IMR-90 (cell line): ENCODE results near the gene FBXO44. TPM values are rescaled to one million over a fixed set of nuclear protein-coding genes. Genes with fewer than 3 reads are reported as not detected.

Source experiments
- ATAC-seq: fragments of 200-7000 bp; cut with Tn5 transposase; 2 replicates; pipeline ENCODE4 v1.9.1; 2020; ENCODE audit warnings: low read depth, mild to moderate bottlenecking, moderate library complexity
- BruUV-seq: library from RNA; stranded (reverse); fragments of 400-500 nt; replicated peaks from 2 replicates; lab custom pipeline; 2021; lab: Mats Ljungman, UMichigan
- CTCF ChIA-PET: fragments of 300-600 bp; formaldehyde crosslinking; extraction: SDS; loops from one replicate; lab custom pipeline; 2021; ENCODE audit warnings: antibody characterized with exemption; lab: Yijun Ruan, JAX
- POLR2A ChIA-PET: fragments of 300-600 bp; sonication (Branson Sonifier 250); formaldehyde crosslinking; loops from one replicate; lab custom pipeline; 2022; ENCODE audit warnings: antibody characterized with exemption; ENCODE audit not compliant: unreplicated experiment; lab: Charles Lee
- DNase-seq: peaks from one replicate; pipeline ENCODE4 v3.0.0; 2013
- H2AFZ ChIP-seq: replicated peaks from 2 replicates; pipeline ENCODE3; 2013; ENCODE audit warnings: low read length, mild to moderate bottlenecking; ENCODE audit not compliant: poor library complexity
- H2AK5ac ChIP-seq: 2 replicates; pipeline ENCODE4 v1.6.1; 2013; ENCODE audit warnings: low read depth, low read length, inconsistent platforms
- H2AK9ac ChIP-seq: replicated peaks from 2 replicates; pipeline ENCODE3; 2013; ENCODE audit warnings: mild to moderate bottlenecking, low read depth, low read length, moderate library complexity; ENCODE audit not compliant: poor library complexity
- H2BK120ac ChIP-seq: 2 replicates; pipeline ENCODE4 v1.6.1; 2013; ENCODE audit warnings: low read depth, low read length, inconsistent platforms
- H2BK15ac ChIP-seq: 3 replicates; pipeline ENCODE4 v1.6.1; 2013; ENCODE audit warnings: low read depth, low read length, inconsistent platforms
- H2BK20ac ChIP-seq: 2 replicates; pipeline ENCODE4 v1.6.1; 2013; ENCODE audit warnings: low read depth, mild to moderate bottlenecking, inconsistent platforms, low read length, moderate library complexity
- H2BK5ac ChIP-seq: 2 replicates; pipeline ENCODE4 v1.6.1; 2013; ENCODE audit warnings: mild to moderate bottlenecking, low read depth, low read length, inconsistent platforms; ENCODE audit not compliant: poor library complexity, severe bottlenecking
- H3K14ac ChIP-seq: replicated peaks from 2 replicates; pipeline ENCODE4 v1.6.1; 2013; ENCODE audit warnings: low read depth, low read length, inconsistent platforms
- H3K18ac ChIP-seq: 2 replicates; pipeline ENCODE4 v1.6.1; 2013; ENCODE audit warnings: low read depth, low read length, control low read depth
- H3K23ac ChIP-seq: 2 replicates; pipeline ENCODE4 v1.6.1; 2013; ENCODE audit warnings: low read depth, low read length, inconsistent platforms
- H3K27ac ChIP-seq: 2 replicates; pipeline ENCODE4 v1.5.1; 2013; ENCODE audit warnings: mild to moderate bottlenecking, control low read depth, low read length; ENCODE audit not compliant: insufficient read depth
- H3K27me3 ChIP-seq: 2 replicates; pipeline ENCODE4 v1.6.1; 2013; ENCODE audit warnings: low read length; ENCODE audit not compliant: control insufficient read depth, insufficient read depth
- H3K36me3 ChIP-seq: 2 replicates; pipeline ENCODE4 v1.6.1; 2013; ENCODE audit warnings: low read length, mixed read lengths; ENCODE audit not compliant: control insufficient read depth, insufficient read depth
- H3K4ac ChIP-seq: 2 replicates; pipeline ENCODE4 v1.6.1; 2013; ENCODE audit warnings: low read depth, low read length, inconsistent platforms
- H3K4me1 ChIP-seq: 2 replicates; pipeline ENCODE4 v1.6.1; 2013; ENCODE audit warnings: low read length, mixed read lengths; ENCODE audit not compliant: control insufficient read depth, insufficient read depth
- H3K4me2 ChIP-seq: 2 replicates; pipeline ENCODE4 v1.6.1; 2013; ENCODE audit warnings: low read depth, mild to moderate bottlenecking, control low read depth, low read length, moderate library complexity
- H3K4me3 ChIP-seq: 2 replicates; pipeline ENCODE4 v1.5.1; 2013; ENCODE audit warnings: low read depth, mild to moderate bottlenecking, control low read depth, low read length, moderate library complexity; ENCODE audit not compliant: insufficient read depth
- H3K56ac ChIP-seq: 2 replicates; pipeline ENCODE4 v1.6.1; 2013; ENCODE audit warnings: low read length, inconsistent platforms; ENCODE audit not compliant: insufficient read depth; ENCODE audit errors: extremely low read depth
- H3K79me1 ChIP-seq, 2 experiments: 2 replicates each; pipeline ENCODE4 v1.6.1; 2013; ENCODE audit warnings: low read length in 2 of 2, inconsistent platforms in 1 of 2, low read depth in 1 of 2
- H3K9ac ChIP-seq: 2 replicates; pipeline ENCODE4 v1.6.1; 2013; ENCODE audit warnings: low read depth, low read length, control low read depth
- H3K9me1 ChIP-seq: 2 replicates; pipeline ENCODE4 v1.6.1; 2013; ENCODE audit warnings: low read length, inconsistent platforms; ENCODE audit not compliant: insufficient read depth
- H3K9me3 ChIP-seq: 2 replicates; pipeline ENCODE4 v1.6.1; 2013; ENCODE audit warnings: low read length; ENCODE audit not compliant: control insufficient read depth, insufficient read depth
- H4K20me1 ChIP-seq: 2 replicates; pipeline ENCODE4 v1.6.1; 2013; ENCODE audit warnings: low read length, inconsistent platforms; ENCODE audit not compliant: insufficient read depth
- H4K5ac ChIP-seq: 2 replicates; pipeline ENCODE4 v1.6.1; 2013; ENCODE audit warnings: mild to moderate bottlenecking, low read depth, low read length, control low read depth
- H4K8ac ChIP-seq, 2 experiments: 2 replicates each; pipeline ENCODE4 v1.6.1; 2013; ENCODE audit warnings: low read depth in 2 of 2, low read length in 2 of 2, control low read depth in 1 of 2, inconsistent platforms in 1 of 2
- H4K91ac ChIP-seq: 2 replicates; pipeline ENCODE4 v1.6.1; 2013; ENCODE audit warnings: low read depth, low read length, inconsistent platforms; ENCODE audit not compliant: insufficient read depth
- BHLHE40 ChIP-seq: fragments of 150-350 bp; IDR thresholded peaks from 2 replicates; pipeline ENCODE4 v1.6.1; 2016; ENCODE audit warnings: mild to moderate bottlenecking, low read depth, low read length
- CEBPB ChIP-seq: IDR thresholded peaks from 2 replicates; pipeline ENCODE4 v1.6.1; 2012; ENCODE audit warnings: low read depth, low read length, improper control_type of control experiment
- CHD1 ChIP-seq: IDR thresholded peaks from 2 replicates; pipeline ENCODE4 v1.6.1; 2012; ENCODE audit warnings: low read depth, low read length, improper control_type of control experiment
- ELK1 ChIP-seq: fragments of 150-350 bp; IDR thresholded peaks from 2 replicates; pipeline ENCODE4 v1.6.1; 2016; ENCODE audit warnings: low read depth, mild to moderate bottlenecking, low read length, moderate library complexity, borderline replicate concordance
- FOS ChIP-seq: fragments of 150-350 bp; IDR thresholded peaks from 2 replicates; pipeline ENCODE4 v1.6.1; 2016; ENCODE audit warnings: low read depth, low read length
- MAFK ChIP-seq: IDR thresholded peaks from 2 replicates; pipeline ENCODE4 v1.6.1; 2012; ENCODE audit warnings: low read depth, low read length, improper control_type of control experiment
- MXI1 ChIP-seq: IDR thresholded peaks from 2 replicates; pipeline ENCODE4 v1.6.1; 2012; ENCODE audit warnings: low read depth, mild to moderate bottlenecking, low read length, moderate library complexity, borderline replicate concordance
- NFE2L2 ChIP-seq: fragments of 150-350 bp; IDR thresholded peaks from 2 replicates; pipeline ENCODE4 v1.6.1; 2016; ENCODE audit warnings: low read depth, mild to moderate bottlenecking, low read length
- POLR2A ChIP-seq: IDR thresholded peaks from 2 replicates; pipeline ENCODE4 v1.6.1; 2012; ENCODE audit warnings: mild to moderate bottlenecking, low read depth, low read length
- RAD21 ChIP-seq: IDR thresholded peaks from 2 replicates; pipeline ENCODE4 v1.6.1; 2012; ENCODE audit warnings: low read length, improper control_type of control experiment
- RCOR1 ChIP-seq: IDR thresholded peaks from 2 replicates; pipeline ENCODE4 v1.6.1; 2012; ENCODE audit warnings: mild to moderate bottlenecking, low read length, improper control_type of control experiment; ENCODE audit not compliant: insufficient replicate concordance
- SMC3 ChIP-seq: fragments of 150-350 bp; IDR thresholded peaks from 2 replicates; pipeline ENCODE4 v1.6.1; 2016; ENCODE audit warnings: low read depth, mild to moderate bottlenecking, antibody characterized with exemption, low read length, moderate library complexity
- USF2 ChIP-seq: fragments of 150-350 bp; IDR thresholded peaks from 2 replicates; pipeline ENCODE4 v1.6.1; 2017; ENCODE audit warnings: mild to moderate bottlenecking, antibody characterized with exemption, low read length, low read depth
- WGBS, 2 experiments: methylation state at CpG; one replicate each; pipeline versions ENCODE4 v1.1.5 to v1.1.7; 2013; ENCODE audit warnings: missing lambda C conversion rate in 2 of 2; ENCODE audit not compliant: insufficient read length in 1 of 2; ENCODE audit errors: extremely low coverage in 2 of 2; 5-methylcytosine and 5-hydroxymethylcytosine counted together
- dilution Hi-C: fragments of 300-500 bp; cut with HindIII; formaldehyde crosslinking; loops from one replicate; pipeline ENCODE4 v1.14.3; 2018; ENCODE audit warnings: low sequenced_read_pairs; ENCODE audit not compliant: unreplicated experiment
- in situ Hi-C: fragments of 300-500 bp; cut with MboI; formaldehyde crosslinking; loops from 3 replicates; pipeline ENCODE4 v1.14.3; 2019; ENCODE audit warnings: low sequenced_read_pairs, inconsistent platforms, mixed read lengths
- intact Hi-C: fragments of 100-400 bp; cut with micrococcal nuclease; formaldehyde crosslinking; loops from 2 replicates; pipeline ENCODE4 v1.10.0; 2022
- polyA plus RNA-seq, 3 experiments: library from polyadenylated mRNA; depleted of rRNA; stranded (reverse); fragments of >200 nt; gene quantifications; 2 replicates each; pipeline ENCODE4 v1.2.3, GENCODE V29; 2012; ENCODE audit warnings: low replicate concordance in 1 of 3
- total RNA-seq: library from RNA; depleted of rRNA; stranded (reverse); fragments of >200 nt; gene quantifications from 2 replicates; pipeline ENCODE4 v1.2.3, GENCODE V29; 2012
- TF ChIP-seq, protein P1 (sequence below): conservative IDR thresholded peaks from 2 replicates; pipeline ENCODE4 v1.5.1; 2012; ENCODE audit warnings: mild to moderate bottlenecking, low read depth, low read length, improper control_type of control experiment

FBXO44 gene
- total and polyA plus RNA-seq, 2 of the 4 experiments (the other 2 are of a cell fraction) = 9.3 to 25.5 TPM

- H3K36me3 ChIP-seq = no peaks in the 10 kb centered on the region
- no peak overlapping the region for H3K9ac ChIP-seq
- in situ Hi-C loops (no loop called here), intact Hi-C loops (no loop called here), dilution Hi-C loops (no loop called here)
- H4K8ac ChIP-seq = no peak overlapping the region
- no TSS peak for BruUV-seq
- H2AK5ac ChIP-seq = no peak overlapping the region
- no peak overlapping the region for H3K14ac ChIP-seq
- no peak overlapping the region for H2BK15ac ChIP-seq
- no peaks in the 10 kb centered on the region for H3K9me1 ChIP-seq
- no peak overlapping the region for H3K4me3 ChIP-seq
- POLR2A ChIA-PET = no interaction called here
- no peak overlapping the region for H2BK20ac ChIP-seq
- no peak for ATAC-seq
- no peak overlapping the region for H2BK120ac ChIP-seq
- no peaks in the 10 kb centered on the region for H4K20me1 ChIP-seq
- no peak overlapping the region for H2AFZ ChIP-seq
- no peak overlapping the region for H3K56ac ChIP-seq
- no peak overlapping the region for H2BK5ac ChIP-seq
- no peaks in the 10 kb centered on the region for H3K4me1 ChIP-seq
- H3K79me1 ChIP-seq = no peaks in the 10 kb centered on the region
- CTCF ChIA-PET = no interaction called here
- TF ChIP-seq, protein P1, sequence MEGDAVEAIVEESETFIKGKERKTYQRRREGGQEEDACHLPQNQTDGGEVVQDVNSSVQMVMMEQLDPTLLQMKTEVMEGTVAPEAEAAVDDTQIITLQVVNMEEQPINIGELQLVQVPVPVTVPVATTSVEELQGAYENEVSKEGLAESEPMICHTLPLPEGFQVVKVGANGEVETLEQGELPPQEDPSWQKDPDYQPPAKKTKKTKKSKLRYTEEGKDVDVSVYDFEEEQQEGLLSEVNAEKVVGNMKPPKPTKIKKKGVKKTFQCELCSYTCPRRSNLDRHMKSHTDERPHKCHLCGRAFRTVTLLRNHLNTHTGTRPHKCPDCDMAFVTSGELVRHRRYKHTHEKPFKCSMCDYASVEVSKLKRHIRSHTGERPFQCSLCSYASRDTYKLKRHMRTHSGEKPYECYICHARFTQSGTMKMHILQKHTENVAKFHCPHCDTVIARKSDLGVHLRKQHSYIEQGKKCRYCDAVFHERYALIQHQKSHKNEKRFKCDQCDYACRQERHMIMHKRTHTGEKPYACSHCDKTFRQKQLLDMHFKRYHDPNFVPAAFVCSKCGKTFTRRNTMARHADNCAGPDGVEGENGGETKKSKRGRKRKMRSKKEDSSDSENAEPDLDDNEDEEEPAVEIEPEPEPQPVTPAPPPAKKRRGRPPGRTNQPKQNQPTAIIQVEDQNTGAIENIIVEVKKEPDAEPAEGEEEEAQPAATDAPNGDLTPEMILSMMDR = no peak
- TF ChIP-seq BHLHE40 (no peak), RAD21 (no peak), FOS (no peak), RCOR1 (no peak), MAFK (no peak), MXI1 (no peak), CEBPB (no peak), NFE2L2 (no peak), ELK1 (no peak), CHD1 (no peak), POLR2A (no peak), SMC3 (no peak), USF2 (no peak)
- H3K4ac ChIP-seq = no peak overlapping the region
- H3K4me2 ChIP-seq = no peak overlapping the region
- H3K23ac ChIP-seq = no peak overlapping the region
- no peak for DNase-seq
- H4K5ac ChIP-seq = no peak overlapping the region
- H4K91ac ChIP-seq = no peak overlapping the region
- no peak overlapping the region for H2AK9ac ChIP-seq
- 14% methylated on average over 2 of the region's 6 CpGs; no CpG with 5 or more reads in 1 of the 2 experiments for WGBS, 2 experiments
- no peak overlapping the region for H3K18ac ChIP-seq
- no peak overlapping the region for H3K27ac ChIP-seq
- H3K9me3 ChIP-seq = no peaks in the 10 kb centered on the region
- no peaks in the 10 kb centered on the region; the same call in 1 of the 2 replicates for H3K27me3 ChIP-seq
These were observed 47.9 kb upstream of the FBXO44 start for GRCh38 chr1:11606775-11607174.
